Kidney epithelial cell (primary cell): Measurements from ENCODE around the gene KIF1A. TPM values are rescaled to one million over a fixed set of nuclear protein-coding genes. Genes with fewer than 3 reads are reported as not detected.

Experiments
- DNase-seq: peaks from one replicate; pipeline ENCODE4 v3.0.0-alpha.2; 2010; ENCODE audit warnings: low read depth
- H3K27me3 ChIP-seq: 2 replicates; pipeline ENCODE4 v1.6.0; 2011; ENCODE audit warnings: low read length; ENCODE audit not compliant: control insufficient read depth, insufficient read depth
- H3K36me3 ChIP-seq: 2 replicates; pipeline ENCODE4 v1.5.1; 2011; ENCODE audit warnings: low read length; ENCODE audit not compliant: control insufficient read depth, insufficient read depth
- H3K4me3 ChIP-seq: 2 replicates; pipeline ENCODE4 v1.5.1; 2011; ENCODE audit warnings: low read depth, mild to moderate bottlenecking, control low read depth, low read length
- total RNA-seq: library from RNA; depleted of rRNA; stranded (reverse); fragments of >200 nt; gene quantifications from 2 replicates; pipeline ENCODE4 v1.2.3, GENCODE V29; 2015
- TF ChIP-seq, protein P1 (sequence below): IDR thresholded peaks from 2 replicates; pipeline ENCODE4 v1.5.1; 2011; ENCODE audit warnings: mild to moderate bottlenecking, moderate library complexity, low read length, control low read depth, inconsistent platforms; ENCODE audit not compliant: insufficient read depth, poor library complexity, severe bottlenecking

The KIF1A gene
- total RNA-seq, 1 donor from 2014 or later: 178 TPM

DNA sequence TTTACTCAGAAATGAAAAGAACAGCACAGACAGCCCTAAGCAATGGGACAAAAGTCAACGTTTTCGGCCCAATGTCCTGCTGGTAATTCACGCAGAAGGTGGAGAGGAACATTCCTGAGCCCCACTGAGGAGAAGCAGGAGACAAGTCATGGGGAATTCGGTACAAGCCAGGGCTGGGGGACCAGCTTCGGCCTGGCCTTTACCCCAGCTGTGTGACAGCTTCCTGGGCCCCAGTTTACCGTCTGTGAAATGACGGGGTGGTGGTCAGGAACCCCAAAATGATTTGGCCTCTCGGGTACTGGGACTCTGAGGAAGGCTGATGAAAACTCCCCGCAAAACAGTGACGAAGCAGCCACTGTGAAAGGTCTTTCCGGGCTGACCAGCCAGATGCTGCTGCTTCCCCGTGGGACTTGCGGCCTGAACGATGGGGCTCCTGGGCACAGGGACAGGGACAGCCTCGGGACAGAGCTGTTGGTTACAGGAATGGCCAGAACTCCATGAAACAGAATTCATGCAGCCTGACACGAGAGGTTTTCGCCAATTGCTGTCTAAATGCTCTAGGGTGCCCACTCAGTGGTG, 21.6 kb downstream of the KIF1A start:
- DNase-seq: no peak
- no peak overlapping the region for H3K4me3 ChIP-seq
- no peaks in the 10 kb centered on the region for H3K36me3 ChIP-seq
- TF ChIP-seq, protein P1, sequence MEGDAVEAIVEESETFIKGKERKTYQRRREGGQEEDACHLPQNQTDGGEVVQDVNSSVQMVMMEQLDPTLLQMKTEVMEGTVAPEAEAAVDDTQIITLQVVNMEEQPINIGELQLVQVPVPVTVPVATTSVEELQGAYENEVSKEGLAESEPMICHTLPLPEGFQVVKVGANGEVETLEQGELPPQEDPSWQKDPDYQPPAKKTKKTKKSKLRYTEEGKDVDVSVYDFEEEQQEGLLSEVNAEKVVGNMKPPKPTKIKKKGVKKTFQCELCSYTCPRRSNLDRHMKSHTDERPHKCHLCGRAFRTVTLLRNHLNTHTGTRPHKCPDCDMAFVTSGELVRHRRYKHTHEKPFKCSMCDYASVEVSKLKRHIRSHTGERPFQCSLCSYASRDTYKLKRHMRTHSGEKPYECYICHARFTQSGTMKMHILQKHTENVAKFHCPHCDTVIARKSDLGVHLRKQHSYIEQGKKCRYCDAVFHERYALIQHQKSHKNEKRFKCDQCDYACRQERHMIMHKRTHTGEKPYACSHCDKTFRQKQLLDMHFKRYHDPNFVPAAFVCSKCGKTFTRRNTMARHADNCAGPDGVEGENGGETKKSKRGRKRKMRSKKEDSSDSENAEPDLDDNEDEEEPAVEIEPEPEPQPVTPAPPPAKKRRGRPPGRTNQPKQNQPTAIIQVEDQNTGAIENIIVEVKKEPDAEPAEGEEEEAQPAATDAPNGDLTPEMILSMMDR: no peak
- H3K27me3 ChIP-seq: no peaks in the 10 kb centered on the region

DNA sequence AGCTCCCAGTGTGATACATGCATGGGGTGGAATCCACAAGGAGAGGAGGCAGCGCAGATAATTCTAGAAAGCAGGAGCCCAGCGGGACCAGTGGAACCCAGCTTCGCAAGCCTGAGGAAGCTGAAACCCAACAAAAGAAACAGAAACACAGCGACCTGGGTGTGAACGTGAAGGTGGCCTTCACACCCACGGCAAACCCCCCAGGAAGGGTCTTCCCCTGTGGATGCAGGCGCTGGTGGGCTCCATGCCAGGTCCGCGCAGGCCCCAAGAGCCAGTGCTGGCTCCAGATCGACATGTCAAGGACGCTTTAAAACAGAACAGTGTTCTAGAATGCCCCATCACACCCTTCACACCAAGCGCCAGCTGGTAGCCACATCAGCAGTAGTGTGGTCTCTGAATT, 22.1 kb downstream of the KIF1A start:
- Histone ChIP-seq H3K4me3 (no peak overlapping the region), H3K27me3 (no peaks in the 10 kb centered on the region), H3K36me3 (no peaks in the 10 kb centered on the region)
- TF ChIP-seq, protein P1: no peak
- no peak for DNase-seq

DNA sequence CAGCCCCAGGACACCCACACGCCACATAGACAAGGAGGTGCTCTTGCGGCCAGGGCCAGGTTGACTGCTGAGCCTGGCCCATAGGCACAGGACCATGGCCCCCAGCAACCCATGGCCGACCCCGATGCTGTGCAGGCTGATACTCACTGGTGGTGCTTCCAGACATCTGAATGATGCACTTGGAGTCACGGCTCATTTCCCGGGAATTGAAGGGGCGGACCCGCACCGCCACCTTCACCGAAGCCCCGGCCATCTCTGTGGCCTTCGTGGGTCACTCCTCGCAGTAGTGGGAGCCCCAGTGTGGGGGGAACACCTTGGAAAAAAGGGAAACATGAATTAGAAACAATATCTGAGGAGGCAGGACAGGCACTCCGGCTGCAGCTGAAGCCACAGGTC, 22.5 kb downstream of the KIF1A start:
- DNase-seq: no peak
- no peaks in the 10 kb centered on the region for H3K27me3 ChIP-seq
- H3K4me3 ChIP-seq: no peak overlapping the region
- H3K36me3 ChIP-seq: no peaks in the 10 kb centered on the region
- TF ChIP-seq, protein P1: no peak

- Histone ChIP-seq H3K4me3 (no peak overlapping the region), H3K36me3 (no peaks in the 10 kb centered on the region), H3K27me3 (no peaks in the 10 kb centered on the region)
- TF ChIP-seq, protein P1: no peak
- DNase-seq: no peak
These were observed 23.2 kb downstream of the KIF1A start for GRCh38 chr2:240796543-240797499.

DNA sequence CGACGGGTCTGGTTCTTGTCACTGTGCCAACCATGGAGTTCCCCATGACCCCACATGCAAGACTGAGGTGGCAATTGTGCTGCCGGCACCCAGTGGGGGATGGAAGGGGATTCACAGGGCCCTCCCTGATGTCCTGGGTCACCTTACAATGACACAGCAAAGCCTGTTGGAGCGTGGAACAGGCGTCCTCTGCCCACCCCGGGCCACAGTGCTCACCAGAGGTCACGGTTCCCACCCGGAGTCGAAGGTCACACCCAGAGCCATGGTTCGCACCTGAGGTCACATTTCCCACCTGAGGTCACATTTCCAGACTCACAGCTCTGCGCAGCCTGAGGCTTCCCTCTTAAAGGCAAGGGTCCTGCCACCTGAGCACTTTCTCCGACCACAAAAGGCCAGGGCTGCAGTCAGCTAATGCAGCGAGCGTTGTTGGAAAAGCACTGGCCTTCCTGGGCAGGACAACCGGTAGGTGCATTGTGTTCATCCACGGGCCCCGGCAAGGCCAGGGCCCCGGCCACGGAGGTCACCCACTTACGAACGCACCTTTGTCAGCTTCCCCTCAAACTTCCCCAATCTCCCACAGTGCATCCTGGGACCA, 24.0 kb downstream of the KIF1A start:
- no peaks in the 10 kb centered on the region for H3K27me3 ChIP-seq
- H3K36me3 ChIP-seq: no peaks in the 10 kb centered on the region
- TF ChIP-seq, protein P1: no peak
- DNase-seq: no peak
- H3K4me3 ChIP-seq: no peak overlapping the region
